Endothelial cell of umbilical vein (primary cell): ENCODE measurements around the gene GNPDA2.

ENCODE experiments used
- CTCF ChIP-seq, 2 donors: IDR thresholded peaks; 1 replicate in 1 of 2; 2 replicates in 1 of 2; pipeline ENCODE4 v1.5.1; 2011; ENCODE audit warnings: low read length in 2 of 2, mild to moderate bottlenecking in 2 of 2, moderate library complexity in 2 of 2, control low read depth in 1 of 2, inconsistent platforms in 1 of 2, low read depth in 1 of 2; ENCODE audit not compliant: insufficient read depth in 1 of 2; ENCODE audit errors: extremely low read depth in 1 of 2
- EZH2 ChIP-seq: IDR thresholded peaks from 2 replicates; pipeline ENCODE4 v1.6.1; 2012; ENCODE audit warnings: borderline replicate concordance, low read depth, mild to moderate bottlenecking, moderate library complexity, low read length, inconsistent platforms; ENCODE audit not compliant: severe bottlenecking
- FOS ChIP-seq: IDR thresholded peaks from 2 replicates; pipeline ENCODE4 v1.6.1; 2011; ENCODE audit warnings: mild to moderate bottlenecking, low read length, moderate library complexity, borderline replicate concordance; ENCODE audit not compliant: insufficient read depth
- JUN ChIP-seq: IDR thresholded peaks from 2 replicates; pipeline ENCODE4 v1.6.1; 2011; ENCODE audit warnings: borderline replicate concordance, low read depth; ENCODE audit not compliant: insufficient read length, insufficient read depth
- MAX ChIP-seq: IDR thresholded peaks from 2 replicates; pipeline ENCODE4 v1.6.1; 2011; ENCODE audit not compliant: insufficient read depth, insufficient read length
- POLR2A ChIP-seq: IDR thresholded peaks from 2 replicates; pipeline ENCODE4 v1.6.1; 2012; ENCODE audit warnings: low read depth, mild to moderate bottlenecking, control low read depth, low read length
- POLR2AphosphoS5 ChIP-seq: IDR thresholded peaks from 2 replicates; pipeline ENCODE4 v1.6.1; 2012; ENCODE audit warnings: low read depth, mild to moderate bottlenecking, control low read depth, low read length, moderate library complexity; ENCODE audit not compliant: insufficient read depth

- no peak for TF ChIP-seq JUN
- no peak for TF ChIP-seq CTCF (IDR thresholded peaks at IDR 0.05; ENCODE audit: extremely low read depth in 1 of 2, insufficient read depth in 1 of 2, low read depth in 1 of 2, low read length in 2 of 2)
- TF ChIP-seq POLR2A = no peak
- TF ChIP-seq FOS = no peak
- TF ChIP-seq MAX = no peak
- TF ChIP-seq EZH2 = no peak
- TF ChIP-seq POLR2AphosphoS5 = no peak
Observed at GRCh38 chr4:44761306-44761705, 35.0 kb upstream of the GNPDA2 start.
